HCT116 (cell line): ENCODE measurements around the gene SRGAP2B. TPM values are rescaled to one million over a fixed set of nuclear protein-coding genes. Genes with fewer than 3 reads are reported as not detected.
"Not testable (repeated sequence)": the region's sequence is repeated elsewhere in the genome, so short reads cannot be mapped to it uniquely, and the experiment has no call there.

ENCODE experiments used
- ATAC-seq: fragments of 200-7000 bp; cut with Tn5 transposase; 2 replicates; pipeline ENCODE4 v1.9.1; 2020; ENCODE audit warnings: mild to moderate bottlenecking, moderate library complexity
- BruUV-seq: library from RNA; stranded (reverse); fragments of 400-500 nt; replicated peaks from 2 replicates; lab custom pipeline; 2021; lab: Mats Ljungman, UMichigan
- CTCF ChIA-PET: fragments of 300-600 bp; sonication (Branson Sonifier 250); formaldehyde crosslinking; loops from one replicate; lab custom pipeline; 2021; ENCODE audit warnings: antibody characterized with exemption; lab: Charles Lee
- POLR2A ChIA-PET: fragments of 300-600, 350-600 bp; sonication (Branson Sonifier 250); formaldehyde crosslinking; loops from one replicate; lab custom pipeline; 2021; ENCODE audit warnings: antibody characterized with exemption; lab: Charles Lee
- RAD21 ChIA-PET, 2 experiments: fragments of 300-600 bp; sonication (Branson Sonifier 250); formaldehyde crosslinking; loops; one replicate each; lab custom pipeline; 2023; ENCODE audit warnings: low total read pairs in 2 of 2; ENCODE audit not compliant: uncharacterized antibody in 2 of 2, unreplicated experiment in 2 of 2, low non-redundant PET in 1 of 2; lab: Charles Lee
- DNase-seq: peaks from one replicate; pipeline ENCODE4 v3.0.0-alpha.2; 2010; ENCODE audit warnings: low read depth, low spot score
- H2AFZ ChIP-seq: fragments of 200-600 bp; shearing (Covaris generic), sonication (generic); 2 replicates; pipeline ENCODE4 v1.6.1; 2017; ENCODE audit warnings: low read depth, mixed run types, mixed read lengths, antibody characterized with exemption, low read length; ENCODE audit not compliant: poor library complexity, severe bottlenecking
- H3K27ac ChIP-seq: 2 replicates; pipeline ENCODE4 v1.5.1; 2012; ENCODE audit warnings: low read depth, low read length
- H3K27me3 ChIP-seq: fragments of 200-600 bp; sonication (generic); 2 replicates; pipeline ENCODE4 v1.6.1; 2016; ENCODE audit warnings: mixed run types, low read length, mixed read lengths; ENCODE audit not compliant: insufficient read depth
- H3K36me3 ChIP-seq, 2 experiments: fragments of 200-500 bp in 1 of 2; fragments of 200-600 bp in 1 of 2; sonication (Bioruptor generic) in 1 of 2; sonication (generic) in 1 of 2; 2 replicates each; pipeline versions ENCODE4 v1.5.1 to v1.6.1; 2014 to 2016; ENCODE audit warnings: low read length in 2 of 2, inconsistent platforms in 1 of 2, mixed read lengths in 1 of 2, mixed run types in 1 of 2; ENCODE audit not compliant: insufficient read depth in 2 of 2, control insufficient read depth in 1 of 2
- H3K4me1 ChIP-seq, 2 experiments: fragments of 200-600 bp in 1 of 2; sonication (generic) in 1 of 2; 2 replicates each; pipeline versions ENCODE4 v1.5.1 to v1.6.1; 2012 to 2017; ENCODE audit warnings: low read length in 2 of 2, inconsistent platforms in 1 of 2, mild to moderate bottlenecking in 1 of 2, mixed read lengths in 1 of 2, mixed run types in 1 of 2, moderate library complexity in 1 of 2; ENCODE audit not compliant: insufficient read depth in 2 of 2, control insufficient read depth in 1 of 2
- H3K4me2 ChIP-seq: fragments of 200-600 bp; sonication (generic); 2 replicates; pipeline ENCODE4 v1.6.1; 2017; ENCODE audit warnings: mixed run types, low read length, mixed read lengths
- H3K4me3 ChIP-seq, 2 experiments: fragments of 200-600 bp in 1 of 2; sonication (generic) in 1 of 2; replicated peaks in 1 of 2; 2 replicates each; pipeline ENCODE4 v1.5.1; 2011 to 2016; ENCODE audit warnings: low read length in 2 of 2, control low read depth in 1 of 2, low read depth in 1 of 2, mild to moderate bottlenecking in 1 of 2, mixed read lengths in 1 of 2, mixed run types in 1 of 2
- H3K79me2 ChIP-seq: fragments of 200-600 bp; sonication (generic); 2 replicates; pipeline ENCODE4 v1.6.1; 2017; ENCODE audit warnings: mild to moderate bottlenecking, mixed run types, low read length, moderate library complexity, mixed read lengths; ENCODE audit not compliant: insufficient read depth
- H3K9ac ChIP-seq: fragments of 200-600 bp; sonication (generic); 2 replicates; pipeline ENCODE4 v1.6.1; 2016; ENCODE audit warnings: low read length, mixed read lengths
- H3K9me2 ChIP-seq: fragments of 200-600 bp; sonication (generic), shearing (Covaris generic); 2 replicates; pipeline ENCODE4 v1.6.1; 2017; ENCODE audit warnings: mixed run types, mild to moderate bottlenecking, moderate library complexity; ENCODE audit not compliant: insufficient read depth
- H3K9me3 ChIP-seq, 2 experiments: fragments of 200-500 bp in 1 of 2; fragments of 200-600 bp in 1 of 2; sonication (Bioruptor generic) in 1 of 2; sonication (generic) in 1 of 2; 2 replicates each; pipeline ENCODE4 v1.6.1; 2014 to 2017; ENCODE audit warnings: low read length in 2 of 2, mixed read lengths in 2 of 2, inconsistent platforms in 1 of 2, low read depth in 1 of 2, mild to moderate bottlenecking in 1 of 2, mixed run types in 1 of 2, moderate library complexity in 1 of 2; ENCODE audit not compliant: control insufficient read depth in 1 of 2, insufficient read depth in 1 of 2
- H4K20me1 ChIP-seq: fragments of 200-600 bp; sonication (generic), shearing (Covaris generic); 2 replicates; pipeline ENCODE4 v1.6.1; 2017; ENCODE audit warnings: mixed run types, mild to moderate bottlenecking, moderate library complexity; ENCODE audit not compliant: insufficient read depth
- intact Hi-C: fragments of 100-400 bp; cut with micrococcal nuclease; formaldehyde crosslinking; loops from 2 replicates; pipeline ENCODE4 v1.10.0; 2022
- total RNA-seq: library from RNA; stranded (reverse); gene quantifications from one replicate; pipeline ENCODE4 v1.2.1, GENCODE V29; 2021; ENCODE audit not compliant: unreplicated experiment

SRGAP2B gene
- total RNA-seq, 1 experiment from 2014 or later = 31.2 TPM

GRCh38 chr1:145047553-145047952 is 47.6 kb downstream of the SRGAP2B start:
- ATAC-seq, H3K9ac ChIP-seq, H3K79me2 ChIP-seq, POLR2A ChIA-PET, RAD21 ChIA-PET, intact Hi-C loops, H3K9me2 ChIP-seq, H3K9me3 ChIP-seq, H3K4me3 ChIP-seq, H3K27me3 ChIP-seq, H3K27ac ChIP-seq, H4K20me1 ChIP-seq, H3K4me1 ChIP-seq, H3K4me2 ChIP-seq, H3K36me3 ChIP-seq, BruUV-seq, H2AFZ ChIP-seq, DNase-seq, CTCF ChIA-PET: not testable (repeated sequence)

DNA sequence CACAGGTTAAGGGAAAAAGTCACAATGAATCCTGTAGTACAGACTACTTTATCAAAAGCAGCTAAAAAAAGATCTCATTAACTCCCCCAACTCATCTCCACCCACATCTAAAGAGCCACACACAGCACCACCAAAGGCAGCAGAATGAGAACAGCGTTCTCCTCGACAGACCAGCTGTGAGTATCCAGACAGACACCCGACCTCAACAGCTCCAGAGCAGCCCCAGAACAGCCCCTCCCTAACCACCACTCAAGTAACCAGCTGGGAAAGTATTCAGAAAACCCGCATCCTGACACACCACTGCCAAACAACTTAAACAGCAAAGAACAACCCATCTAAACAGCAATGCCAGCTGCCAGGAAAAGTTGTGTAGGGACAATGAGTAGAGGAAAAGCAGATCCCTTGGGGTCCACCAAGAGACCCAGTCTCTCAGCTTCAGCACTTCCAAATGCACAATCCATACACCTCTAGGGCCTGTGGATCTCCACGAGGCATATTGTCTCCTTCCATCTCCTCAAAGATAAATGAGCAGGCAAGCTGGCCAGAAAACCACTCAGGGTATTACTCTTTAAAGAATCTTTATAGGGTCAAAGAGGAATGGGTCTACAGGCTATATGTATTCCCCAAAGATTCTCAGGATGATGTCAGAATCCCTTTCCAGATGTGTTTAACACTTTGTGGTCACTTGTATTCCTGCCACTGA is 49.4 kb downstream of the SRGAP2B start:
- H3K9ac ChIP-seq, H3K79me2 ChIP-seq, H3K4me2 ChIP-seq, H2AFZ ChIP-seq, H3K9me3 ChIP-seq, CTCF ChIA-PET, RAD21 ChIA-PET, H3K27me3 ChIP-seq, BruUV-seq, H3K36me3 ChIP-seq, ATAC-seq, DNase-seq, H4K20me1 ChIP-seq, H3K4me1 ChIP-seq, POLR2A ChIA-PET, intact Hi-C loops, H3K4me3 ChIP-seq, H3K9me2 ChIP-seq, H3K27ac ChIP-seq: not testable (repeated sequence)

GRCh38 chr1:145041519-145041918 is 53.6 kb downstream of the SRGAP2B start:
- POLR2A ChIA-PET, H3K4me1 ChIP-seq, CTCF ChIA-PET, BruUV-seq, intact Hi-C loops, DNase-seq, H3K27me3 ChIP-seq, H3K9me3 ChIP-seq, H2AFZ ChIP-seq, H3K36me3 ChIP-seq, RAD21 ChIA-PET, H3K4me3 ChIP-seq, H3K79me2 ChIP-seq, H3K4me2 ChIP-seq, ATAC-seq, H4K20me1 ChIP-seq, H3K9ac ChIP-seq, H3K27ac ChIP-seq, H3K9me2 ChIP-seq: not testable (repeated sequence)

DNA sequence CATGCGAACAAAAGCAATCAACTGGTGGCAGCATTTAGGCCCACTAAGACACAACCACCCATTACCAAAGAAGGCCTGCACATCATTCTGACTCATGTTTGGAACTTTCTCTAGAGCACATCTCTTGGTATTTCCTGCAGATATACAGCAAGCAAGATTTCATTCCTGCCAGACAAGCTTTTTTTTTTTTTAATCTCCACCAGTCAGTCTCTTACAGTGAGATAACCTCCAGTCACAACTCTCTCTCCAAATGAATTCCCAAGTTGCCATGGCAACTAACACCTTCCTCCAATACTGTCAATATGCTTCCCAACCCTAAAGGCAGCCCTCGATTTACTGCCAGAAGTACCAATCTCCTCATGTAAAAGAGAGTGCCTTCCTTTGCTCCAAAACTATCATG is 59.1 kb downstream of the SRGAP2B start:
- H3K27me3 ChIP-seq, POLR2A ChIA-PET, H3K36me3 ChIP-seq, DNase-seq, ATAC-seq, H3K9me2 ChIP-seq, H3K4me2 ChIP-seq, H4K20me1 ChIP-seq, RAD21 ChIA-PET, intact Hi-C loops, H3K4me3 ChIP-seq, H3K4me1 ChIP-seq, H3K9me3 ChIP-seq, H3K27ac ChIP-seq, BruUV-seq, H3K79me2 ChIP-seq, H2AFZ ChIP-seq, CTCF ChIA-PET, H3K9ac ChIP-seq: not testable (repeated sequence)
